ENCODE measurements around the gene GIPR. TPM values are rescaled to one million over a fixed set of nuclear protein-coding genes. Genes with fewer than 3 reads are reported as not detected.

GIPR gene
- polyA plus RNA-seq, 1 of the 3 experiments (the other 2 are of a cell fraction), result 1.4 TPM

DNA sequence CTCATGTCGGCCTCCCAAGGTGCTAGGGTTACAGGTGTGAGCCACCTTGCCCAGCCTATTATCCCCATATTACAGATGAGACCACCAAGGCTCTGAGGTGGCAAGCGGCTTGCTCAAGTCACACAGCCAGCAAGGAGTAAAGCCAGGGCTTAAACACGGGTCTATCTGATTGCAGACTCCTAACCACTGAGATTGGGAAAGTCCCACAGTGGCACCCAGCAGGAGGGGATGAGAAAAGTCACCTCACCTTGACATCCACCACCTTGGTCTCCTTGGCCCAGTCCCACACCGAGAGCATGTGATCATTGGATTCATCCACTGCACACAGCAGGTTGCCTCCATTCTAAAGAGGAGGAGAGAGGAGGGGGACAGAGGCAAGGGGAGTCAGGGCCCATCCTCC lies 38.3 kb upstream of the GIPR start:
- Histone ChIP-seq H3F3A (replicated peaks; ENCODE audit: insufficient read depth) (peaks cover 28% of the 10 kb centered on the region), H3K27me3 (ENCODE audit: insufficient read depth) (no peaks in the 10 kb centered on the region), H2AFZ (ENCODE audit: low read depth) (no peak overlapping the region), H3K9me3 (no peaks in the 10 kb centered on the region), H3K79me2 (ENCODE audit: insufficient read depth) (no peaks in the 10 kb centered on the region), H3K4me1 (ENCODE audit: control insufficient read depth in 1 of 2, insufficient read depth in 2 of 2, low read depth in 1 of 2, low read length in 1 of 2) (peaks cover 3 to 19% of the 10 kb centered on the region in 2 experiments; a peak in 2 of 4 replicates), H3K4me3 (ENCODE audit: low read depth in 2 of 2, low read length in 1 of 2) (no peak overlapping the region), H3K36me3 (replicated peaks in 1 of 2; ENCODE audit: control insufficient read depth in 1 of 2, insufficient read depth in 2 of 2, low read length in 1 of 2) (no peaks in the 10 kb centered on the region), H3K27ac (ENCODE audit: low read depth in 2 of 2, low read length in 1 of 2) (peak overlapping the region in 1 of 2 experiments; percentile 84; a peak in 2 of 4 replicates), H3K4me2 (0 out of 2 replicates have a peak overlapping the region, but pooled peaks have one; percentile 23), H3K9me2 (no peaks in the 10 kb centered on the region), H3K9ac (no peak overlapping the region), H4K20me1 (ENCODE audit: insufficient read depth) (no peaks in the 10 kb centered on the region)
- 96% methylated on average over 4 of the region's 4 CpGs for WGBS (ENCODE audit: low lambda C conversion rate)
- ChIA-PET POLR2A (no interaction called here), CTCF (interaction anchor here (6.2 kb wide), 1 partner anchor 13 kb away, joined by 53 read pairs; no protein-coding TSS in a partner anchor)
- TF ChIP-seq ELF1 (IDR thresholded peaks at IDR 0.05), result no peak
- TF ChIP-seq, protein P1, sequence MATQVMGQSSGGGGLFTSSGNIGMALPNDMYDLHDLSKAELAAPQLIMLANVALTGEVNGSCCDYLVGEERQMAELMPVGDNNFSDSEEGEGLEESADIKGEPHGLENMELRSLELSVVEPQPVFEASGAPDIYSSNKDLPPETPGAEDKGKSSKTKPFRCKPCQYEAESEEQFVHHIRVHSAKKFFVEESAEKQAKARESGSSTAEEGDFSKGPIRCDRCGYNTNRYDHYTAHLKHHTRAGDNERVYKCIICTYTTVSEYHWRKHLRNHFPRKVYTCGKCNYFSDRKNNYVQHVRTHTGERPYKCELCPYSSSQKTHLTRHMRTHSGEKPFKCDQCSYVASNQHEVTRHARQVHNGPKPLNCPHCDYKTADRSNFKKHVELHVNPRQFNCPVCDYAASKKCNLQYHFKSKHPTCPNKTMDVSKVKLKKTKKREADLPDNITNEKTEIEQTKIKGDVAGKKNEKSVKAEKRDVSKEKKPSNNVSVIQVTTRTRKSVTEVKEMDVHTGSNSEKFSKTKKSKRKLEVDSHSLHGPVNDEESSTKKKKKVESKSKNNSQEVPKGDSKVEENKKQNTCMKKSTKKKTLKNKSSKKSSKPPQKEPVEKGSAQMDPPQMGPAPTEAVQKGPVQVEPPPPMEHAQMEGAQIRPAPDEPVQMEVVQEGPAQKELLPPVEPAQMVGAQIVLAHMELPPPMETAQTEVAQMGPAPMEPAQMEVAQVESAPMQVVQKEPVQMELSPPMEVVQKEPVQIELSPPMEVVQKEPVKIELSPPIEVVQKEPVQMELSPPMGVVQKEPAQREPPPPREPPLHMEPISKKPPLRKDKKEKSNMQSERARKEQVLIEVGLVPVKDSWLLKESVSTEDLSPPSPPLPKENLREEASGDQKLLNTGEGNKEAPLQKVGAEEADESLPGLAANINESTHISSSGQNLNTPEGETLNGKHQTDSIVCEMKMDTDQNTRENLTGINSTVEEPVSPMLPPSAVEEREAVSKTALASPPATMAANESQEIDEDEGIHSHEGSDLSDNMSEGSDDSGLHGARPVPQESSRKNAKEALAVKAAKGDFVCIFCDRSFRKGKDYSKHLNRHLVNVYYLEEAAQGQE (IDR thresholded peaks at IDR 0.05; ENCODE audit: low read depth, low read length), result no peak
- no peak for DNase-seq

DNA sequence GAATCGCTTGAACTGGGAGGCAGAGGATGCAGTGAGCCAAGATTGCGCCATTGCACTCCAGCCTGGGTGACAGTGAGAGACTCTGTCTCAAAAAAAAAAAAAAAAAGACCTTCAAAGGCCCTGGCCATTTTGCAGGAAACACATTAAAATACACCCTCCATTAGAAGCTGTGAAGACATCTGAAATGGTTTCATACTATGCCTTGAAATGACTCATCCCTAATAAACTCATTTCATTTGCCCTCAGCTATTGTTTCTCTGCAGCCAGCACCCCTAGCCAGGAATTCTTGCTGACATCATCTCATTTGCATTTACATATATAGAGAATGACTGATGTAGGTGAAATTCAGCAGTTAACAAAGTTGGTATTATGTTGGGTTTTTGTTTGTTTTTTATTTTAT lies 37.6 kb upstream of the GIPR start:
- H3K4me1 ChIP-seq (ENCODE audit: control insufficient read depth in 1 of 2, insufficient read depth in 2 of 2, low read depth in 1 of 2, low read length in 1 of 2), result peaks cover 3 to 19% of the 10 kb centered on the region in 2 experiments; a peak in 2 of 4 replicates
- H3K4me3 ChIP-seq (ENCODE audit: low read depth in 2 of 2, low read length in 1 of 2), result no peak overlapping the region
- no peaks in the 10 kb centered on the region for H3K9me2 ChIP-seq
- no peaks in the 10 kb centered on the region for H3K79me2 ChIP-seq (ENCODE audit: insufficient read depth)
- no peak overlapping the region for H3K9ac ChIP-seq
- H2AFZ ChIP-seq (ENCODE audit: low read depth), result no peak overlapping the region
- H3K4me2 ChIP-seq, result 0 out of 2 replicates have a peak overlapping the region, but pooled peaks have one; percentile 23
- POLR2A ChIA-PET, result no interaction called here
- H3K27me3 ChIP-seq (ENCODE audit: insufficient read depth), result no peaks in the 10 kb centered on the region
- H3K27ac ChIP-seq (ENCODE audit: low read depth in 2 of 2, low read length in 1 of 2), result peak overlapping the region in 1 of 2 experiments; percentile 84; a peak in 2 of 4 replicates
- no peaks in the 10 kb centered on the region for H4K20me1 ChIP-seq (ENCODE audit: insufficient read depth)
- 61% methylated on average over 2 of the region's 2 CpGs for whole genome bisulfite sequencing (ENCODE audit: low lambda C conversion rate)
- H3K9me3 ChIP-seq, result no peaks in the 10 kb centered on the region
- peak; percentile 3 for DNase-seq
- H3K36me3 ChIP-seq (replicated peaks in 1 of 2; ENCODE audit: control insufficient read depth in 1 of 2, insufficient read depth in 2 of 2, low read length in 1 of 2), result no peaks in the 10 kb centered on the region
- CTCF ChIA-PET, result interaction anchor here (0.9 to 6.2 kb wide), 2 partner anchors 13 to 51 kb away, joined by 3 to 53 read pairs; no protein-coding TSS in a partner anchor
- peaks cover 28% of the 10 kb centered on the region for H3F3A ChIP-seq (replicated peaks; ENCODE audit: insufficient read depth)
- TF ChIP-seq TCF12 (IDR thresholded peaks at IDR 0.05) (peak; percentile 34; the same call in 1 of the 2 replicates), NRF1 (IDR thresholded peaks at IDR 0.05; ENCODE audit: low read depth, low read length) (no peak), MEF2A (IDR thresholded peaks at IDR 0.05; ENCODE audit: borderline replicate concordance, low read depth) (no peak), GABPA (IDR thresholded peaks at IDR 0.05; ENCODE audit: low read depth) (no peak), FOXJ3 (CRISPR knock-in tag; IDR thresholded peaks at IDR 0.05) (no peak), RAD21 (IDR thresholded peaks at IDR 0.05; ENCODE audit: low read length) (no peak), RCOR1 (IDR thresholded peaks at IDR 0.05; ENCODE audit: low read length) (no peak), SIN3A (IDR thresholded peaks at IDR 0.05; ENCODE audit: borderline replicate concordance, low read depth, low read length) (no peak), MXI1 (IDR thresholded peaks at IDR 0.05; ENCODE audit: low read depth, low read length) (no peak), POLR2AphosphoS5 (IDR thresholded peaks at IDR 0.05; ENCODE audit: low read depth, low read length) (no peak), NFIC (IDR thresholded peaks at IDR 0.05; ENCODE audit: borderline replicate concordance) (no peak), GATA2 (CRISPR knock-in tag; IDR thresholded peaks at IDR 0.05) (no peak), CHD2 (IDR thresholded peaks at IDR 0.05; ENCODE audit: low read length, partially characterized antibody) (no peak), JUND (IDR thresholded peaks at IDR 0.05) (peak; percentile 82), YY1 (IDR thresholded peaks at IDR 0.05; ENCODE audit: low read depth) (peak; percentile 75; the same call in 1 of the 2 replicates), TAF1 (IDR thresholded peaks at IDR 0.05; ENCODE audit: borderline replicate concordance, low read depth, low read length) (no peak), RXRA (IDR thresholded peaks at IDR 0.05; ENCODE audit: borderline replicate concordance, low read depth) (no peak)
- TF ChIP-seq, protein P2, sequence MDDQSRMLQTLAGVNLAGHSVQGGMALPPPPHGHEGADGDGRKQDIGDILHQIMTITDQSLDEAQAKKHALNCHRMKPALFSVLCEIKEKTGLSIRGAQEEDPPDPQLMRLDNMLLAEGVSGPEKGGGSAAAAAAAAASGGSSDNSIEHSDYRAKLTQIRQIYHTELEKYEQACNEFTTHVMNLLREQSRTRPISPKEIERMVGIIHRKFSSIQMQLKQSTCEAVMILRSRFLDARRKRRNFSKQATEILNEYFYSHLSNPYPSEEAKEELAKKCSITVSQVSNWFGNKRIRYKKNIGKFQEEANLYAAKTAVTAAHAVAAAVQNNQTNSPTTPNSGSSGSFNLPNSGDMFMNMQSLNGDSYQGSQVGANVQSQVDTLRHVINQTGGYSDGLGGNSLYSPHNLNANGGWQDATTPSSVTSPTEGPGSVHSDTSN (IDR thresholded peaks at IDR 0.05), result no peak
- TF ChIP-seq, protein P3, sequence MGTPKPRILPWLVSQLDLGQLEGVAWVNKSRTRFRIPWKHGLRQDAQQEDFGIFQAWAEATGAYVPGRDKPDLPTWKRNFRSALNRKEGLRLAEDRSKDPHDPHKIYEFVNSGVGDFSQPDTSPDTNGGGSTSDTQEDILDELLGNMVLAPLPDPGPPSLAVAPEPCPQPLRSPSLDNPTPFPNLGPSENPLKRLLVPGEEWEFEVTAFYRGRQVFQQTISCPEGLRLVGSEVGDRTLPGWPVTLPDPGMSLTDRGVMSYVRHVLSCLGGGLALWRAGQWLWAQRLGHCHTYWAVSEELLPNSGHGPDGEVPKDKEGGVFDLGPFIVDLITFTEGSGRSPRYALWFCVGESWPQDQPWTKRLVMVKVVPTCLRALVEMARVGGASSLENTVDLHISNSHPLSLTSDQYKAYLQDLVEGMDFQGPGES (IDR thresholded peaks at IDR 0.05; ENCODE audit: low read depth, low read length), result no peak
- TF ChIP-seq, protein P4, sequence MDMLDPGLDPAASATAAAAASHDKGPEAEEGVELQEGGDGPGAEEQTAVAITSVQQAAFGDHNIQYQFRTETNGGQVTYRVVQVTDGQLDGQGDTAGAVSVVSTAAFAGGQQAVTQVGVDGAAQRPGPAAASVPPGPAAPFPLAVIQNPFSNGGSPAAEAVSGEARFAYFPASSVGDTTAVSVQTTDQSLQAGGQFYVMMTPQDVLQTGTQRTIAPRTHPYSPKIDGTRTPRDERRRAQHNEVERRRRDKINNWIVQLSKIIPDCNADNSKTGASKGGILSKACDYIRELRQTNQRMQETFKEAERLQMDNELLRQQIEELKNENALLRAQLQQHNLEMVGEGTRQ (IDR thresholded peaks at IDR 0.05; ENCODE audit: borderline replicate concordance, low read depth, low read length), result no peak
- TF ChIP-seq, protein P5, sequence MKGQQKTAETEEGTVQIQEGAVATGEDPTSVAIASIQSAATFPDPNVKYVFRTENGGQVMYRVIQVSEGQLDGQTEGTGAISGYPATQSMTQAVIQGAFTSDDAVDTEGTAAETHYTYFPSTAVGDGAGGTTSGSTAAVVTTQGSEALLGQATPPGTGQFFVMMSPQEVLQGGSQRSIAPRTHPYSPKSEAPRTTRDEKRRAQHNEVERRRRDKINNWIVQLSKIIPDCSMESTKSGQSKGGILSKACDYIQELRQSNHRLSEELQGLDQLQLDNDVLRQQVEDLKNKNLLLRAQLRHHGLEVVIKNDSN (IDR thresholded peaks at IDR 0.05; ENCODE audit: borderline replicate concordance, low read depth), result no peak
